Urothelium cell line (cell line): ENCODE measurements around the gene MRTFB.

Experiments used
- DNase-seq: peaks from one replicate; pipeline ENCODE4 v3.0.0; 2011; ENCODE audit warnings: low spot score, mixed read lengths
- FAIRE-seq: peaks from 2 replicates; lab custom pipeline; 2011; peaks lifted over from hg19 to GRCh38; lab: Jason Lieb, UNC

The MRTFB gene

DNA sequence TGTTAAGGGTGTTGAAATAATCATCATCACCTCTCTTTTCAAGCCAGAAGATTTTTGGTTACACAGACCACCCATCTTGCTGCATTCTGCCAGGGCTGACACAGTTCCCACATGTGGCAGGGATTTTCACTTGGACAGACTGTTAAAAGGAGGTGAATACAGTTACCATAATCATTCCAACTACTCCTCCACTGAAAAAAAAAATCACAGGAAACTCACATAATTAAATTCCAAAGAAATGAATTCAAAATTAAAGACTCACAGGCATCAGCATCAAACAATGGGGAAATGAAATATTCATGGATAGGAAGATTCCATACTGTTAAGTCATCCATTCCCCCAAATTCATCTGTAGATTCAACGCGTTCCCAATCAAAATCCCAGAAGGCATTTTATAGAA is 209.4 kb downstream of the MRTFB start:
- DNase-seq (no peak), FAIRE-seq (no peak)

DNA sequence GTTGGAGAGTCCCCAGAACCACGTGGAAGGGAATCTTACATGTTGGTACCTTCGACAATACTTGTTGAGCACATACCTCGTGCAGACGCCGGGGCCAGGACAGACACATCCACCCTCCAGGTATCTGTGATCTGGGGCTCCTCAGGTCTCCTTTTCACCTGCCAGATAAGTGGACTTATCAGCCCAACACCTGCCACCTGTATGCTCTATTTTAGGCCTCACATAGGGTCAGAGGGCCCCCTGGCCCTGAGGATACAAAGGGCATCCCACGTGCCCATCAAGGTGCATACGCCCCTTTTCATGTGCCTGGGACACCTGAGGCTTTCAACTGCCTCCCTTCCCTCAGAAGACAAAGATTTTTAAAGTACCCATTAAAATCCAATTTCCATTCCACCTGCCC is 212.7 kb downstream of the MRTFB start:
- DNase-seq (no peak), FAIRE-seq (no peak)

GRCh38 chr16:14284371-14284770 is 213.3 kb downstream of the MRTFB start:
- no peak for FAIRE-seq
- no peak for DNase-seq

- FAIRE-seq (no peak), DNase-seq (peak; percentile 49)
These were observed 213.9 kb downstream of the MRTFB start for GRCh38 chr16:14284930-14285512.

- FAIRE-seq (peak; percentile 74), DNase-seq (peak; percentile 95)
These were observed 214.6 kb downstream of the MRTFB start for GRCh38 chr16:14285513-14286367.

GRCh38 chr16:14286368-14287230 is 215.5 kb downstream of the MRTFB start:
- FAIRE-seq (no peak), DNase-seq (no peak)

DNA sequence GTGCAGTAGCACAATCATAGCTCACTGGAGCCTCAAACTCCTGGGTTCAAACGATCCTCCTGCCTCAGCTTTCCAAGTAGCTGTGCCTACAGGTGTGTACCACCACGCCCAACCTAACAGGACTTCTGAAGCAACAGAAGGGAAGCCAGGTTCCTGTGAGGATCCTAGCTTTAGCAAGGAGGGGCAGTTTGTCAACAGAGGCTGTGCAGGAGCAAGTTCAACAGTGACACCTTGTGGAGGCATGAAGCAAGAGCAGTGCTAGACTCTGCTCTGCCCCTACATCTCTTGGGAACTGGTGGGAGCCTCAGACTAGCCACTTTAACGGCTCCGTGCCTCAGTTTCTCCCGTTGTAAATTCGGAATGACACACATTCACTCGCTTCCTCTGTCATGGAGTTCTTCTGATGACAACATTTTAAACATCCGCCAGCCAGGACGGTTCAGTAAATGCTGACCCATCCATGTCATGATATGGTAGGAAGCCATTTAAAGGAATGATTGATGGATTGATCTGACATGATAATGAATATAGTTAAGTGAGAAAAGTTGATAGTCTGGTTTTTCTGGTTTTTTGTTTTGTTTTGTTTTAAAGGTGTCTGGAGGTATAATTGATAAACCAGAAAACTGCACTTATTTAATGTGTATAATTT is 218.7 kb downstream of the MRTFB start:
- DNase-seq (peak; percentile 53), FAIRE-seq (no peak)

DNA sequence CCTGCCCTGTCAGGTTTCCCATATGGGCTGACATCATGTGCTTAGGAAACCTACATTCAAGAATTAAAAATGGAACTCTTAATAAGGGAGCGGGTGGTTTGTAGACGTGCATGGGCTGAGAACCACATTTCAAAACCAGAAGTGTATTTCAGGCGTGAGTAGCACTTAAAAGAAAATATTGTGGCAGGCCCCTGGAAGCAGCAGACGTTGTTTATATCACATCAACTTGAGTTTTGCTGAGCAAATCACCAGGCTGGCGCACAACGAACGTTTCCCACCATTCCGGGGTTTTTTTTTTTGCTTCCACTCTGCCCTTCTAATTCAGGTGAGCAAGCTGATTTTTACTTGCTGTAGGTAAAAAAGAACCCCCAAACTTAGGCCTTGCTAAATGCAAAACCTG is 220.2 kb downstream of the MRTFB start:
- FAIRE-seq (no peak), DNase-seq (no peak)

- no peak for FAIRE-seq
These were observed 221.1 kb downstream of the MRTFB start for GRCh38 chr16:14292051-14292825.

DNA sequence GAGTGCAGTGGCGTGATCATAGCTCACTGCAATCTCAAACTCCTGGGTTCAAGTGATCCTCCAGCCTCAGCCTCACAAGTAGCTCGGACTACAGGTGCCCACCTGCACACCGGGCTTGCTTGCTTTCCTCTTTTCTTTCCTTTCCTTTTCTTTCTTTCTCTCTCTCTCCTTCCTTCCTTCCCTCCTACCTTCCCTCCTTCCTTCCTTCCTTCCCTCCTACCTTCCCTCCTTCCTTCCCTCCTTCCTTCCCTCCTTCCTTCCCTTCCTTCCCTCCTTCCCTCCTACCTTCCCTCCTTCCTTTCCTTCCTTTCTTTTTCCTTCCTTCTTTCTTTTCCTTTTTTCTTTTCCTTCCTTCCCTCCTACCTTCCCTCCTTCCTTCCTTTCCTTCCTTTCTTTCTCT is 225.5 kb downstream of the MRTFB start:
- no peak for FAIRE-seq

More at GRCh38 chr16:14292051-14292825, 221.1 kb downstream of the MRTFB start:
- DNase-seq = no peak

DNA sequence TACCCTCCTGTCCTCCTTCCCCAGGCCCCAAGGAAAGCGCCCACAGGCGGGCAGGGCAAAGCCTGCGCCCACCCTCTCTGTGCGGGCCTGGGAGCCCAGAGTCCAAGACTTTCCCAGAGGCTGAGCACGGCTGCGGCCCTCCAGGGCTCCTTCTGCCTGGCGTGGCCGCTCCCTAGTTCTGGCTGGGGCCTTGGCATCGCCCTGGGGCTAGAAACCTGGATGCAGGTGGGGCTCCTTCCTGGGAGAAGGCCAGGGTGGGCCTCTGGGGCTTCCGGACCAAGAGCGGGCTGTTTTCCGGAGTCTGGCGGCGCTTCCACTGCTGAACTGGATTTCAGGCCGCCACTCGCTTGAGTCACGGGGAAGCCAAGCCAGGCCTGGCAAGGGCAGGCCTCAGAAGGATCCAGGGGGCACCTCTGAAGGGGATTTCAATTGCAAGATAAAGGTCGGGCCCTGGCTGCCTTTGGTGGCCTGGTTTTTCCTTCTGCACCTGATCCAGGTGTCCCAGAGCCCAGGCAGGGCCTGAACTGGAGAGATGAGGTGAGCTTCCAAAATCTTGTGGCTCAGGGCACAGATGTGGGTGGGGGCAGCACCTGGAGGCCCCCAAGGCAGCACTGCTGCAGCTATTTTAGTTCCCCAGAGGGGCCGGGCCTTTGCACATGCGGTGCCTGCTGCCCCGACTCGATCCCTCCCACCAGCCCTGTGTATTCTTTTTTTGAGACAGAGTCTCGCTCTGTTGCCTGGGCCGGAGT is 227.4 kb downstream of the MRTFB start:
- FAIRE-seq = no peak
- no peak for DNase-seq

More for the DNA sequence above, 225.5 kb downstream of the MRTFB start:
- DNase-seq = no peak

GRCh38 chr16:14300705-14301168 is 229.6 kb downstream of the MRTFB start:
- DNase-seq (peak; percentile 76), FAIRE-seq (no peak)

DNA sequence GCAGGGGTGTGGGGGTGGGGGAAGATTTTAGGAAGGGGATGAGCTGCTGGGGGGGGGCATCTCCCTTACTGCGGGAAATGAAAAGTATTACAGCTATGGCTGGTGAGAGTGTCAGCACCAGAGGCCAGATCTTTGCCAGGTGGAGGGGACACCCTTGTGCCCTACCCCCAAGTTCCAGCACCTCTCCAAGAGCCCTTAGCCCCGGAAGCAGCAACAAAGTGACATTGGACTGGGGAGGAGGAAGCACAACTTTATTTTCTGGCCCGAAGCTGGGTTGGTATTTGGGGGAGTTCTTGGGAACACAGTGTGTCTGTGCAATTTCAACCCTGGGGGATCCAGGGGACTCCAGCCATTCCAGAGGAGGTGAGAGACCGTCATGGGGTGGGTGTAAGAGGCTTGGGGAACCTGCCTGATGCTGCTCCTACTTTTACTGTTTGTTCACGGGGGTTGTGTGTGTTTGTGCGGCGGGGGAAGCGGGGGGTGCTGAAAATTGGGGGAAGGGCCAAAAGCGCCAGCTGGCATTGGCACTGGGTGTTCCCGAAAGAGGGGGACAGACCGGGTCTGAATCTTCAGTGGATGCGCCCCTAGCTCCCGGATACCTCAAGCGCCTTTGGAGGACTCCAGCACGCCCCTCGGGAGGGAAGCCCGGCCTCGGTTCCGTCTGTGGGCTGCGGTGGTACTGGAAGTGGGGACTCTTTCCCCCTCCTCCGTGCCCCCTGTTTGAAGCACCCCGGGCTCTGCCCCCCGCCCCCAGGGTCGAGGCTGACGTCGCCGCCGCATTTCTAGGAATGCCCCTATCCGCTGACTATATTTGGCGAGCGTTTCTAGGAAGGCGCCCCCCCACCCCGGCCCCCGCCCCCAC is 230.3 kb downstream of the MRTFB start:
- no peak for FAIRE-seq
- DNase-seq = no peak

DNA sequence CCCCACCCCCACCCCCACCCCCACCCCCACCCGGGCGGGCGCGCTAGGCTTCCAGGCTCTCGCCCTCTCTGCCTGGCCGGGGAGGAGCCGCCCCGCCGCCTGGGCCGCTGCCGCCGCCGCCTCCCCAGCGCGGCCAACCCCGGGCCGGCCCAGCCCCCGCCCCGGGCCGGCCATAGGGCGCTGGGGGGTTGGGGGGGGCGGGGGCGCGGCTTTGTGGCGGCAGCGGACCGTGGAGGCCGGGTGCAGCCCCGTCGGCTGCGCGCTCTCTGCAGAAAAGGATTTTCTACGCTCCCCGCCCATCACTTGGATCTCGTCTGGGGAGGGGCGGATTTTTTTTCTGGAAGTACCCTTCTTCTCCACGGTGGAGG is 230.9 kb downstream of the MRTFB start:
- DNase-seq = peak; percentile 88
- FAIRE-seq = no peak

- DNase-seq (peak; percentile 48), FAIRE-seq (no peak)
These were observed 231.5 kb downstream of the MRTFB start for GRCh38 chr16:14302399-14303181.

- FAIRE-seq = no peak
- DNase-seq = no peak
These were observed 232.1 kb downstream of the MRTFB start for GRCh38 chr16:14303182-14303618.

- FAIRE-seq (no peak), DNase-seq (no peak)
These were observed 232.7 kb downstream of the MRTFB start for GRCh38 chr16:14303639-14304394.
